Coronary artery (tissue), 2 donors: ENCODE measurements around the gene POLH.
"Not testable (repeated sequence)": the region's sequence is repeated elsewhere in the genome, so short reads cannot be mapped to it uniquely, and the experiment has no call there.

Experiments
- DNase-seq: peaks from one replicate; pipeline ENCODE4 v3.0.0-alpha.2; 2017; ENCODE audit warnings: low spot score
- H3K27ac ChIP-seq, 2 donors: fragments of 200-600 bp; sonication (generic); one replicate each; pipeline ENCODE4 v1.5.1; 2016 to 2019
- H3K4me3 ChIP-seq: fragments of 200-600 bp; sonication (generic); 2 replicates; pipeline ENCODE4 v1.5.1; 2016; ENCODE audit warnings: mild to moderate bottlenecking, moderate library complexity
- CTCF ChIP-seq: fragments of 200-600 bp; sonication (generic); IDR thresholded peaks from one replicate; pipeline ENCODE4 v1.5.1; 2019; ENCODE audit warnings: antibody characterized with exemption

The POLH gene

GRCh38 chr6:43647613-43648012 is 71.6 kb downstream of the POLH start:
- Histone ChIP-seq H3K27ac (no peak overlapping the region), H3K4me3 (no peak overlapping the region)
- no peak for TF ChIP-seq CTCF
- DNase-seq: no peak

GRCh38 chr6:43648248-43648647 is 72.3 kb downstream of the POLH start:
- H3K4me3 ChIP-seq: no peak overlapping the region
- TF ChIP-seq CTCF: no peak
- no peak for DNase-seq
- no peak overlapping the region for H3K27ac ChIP-seq

GRCh38 chr6:43652822-43653221 is 76.8 kb downstream of the POLH start:
- not testable (repeated sequence) for H3K4me3 ChIP-seq, H3K27ac ChIP-seq, DNase-seq

- Histone ChIP-seq H3K27ac (no peak overlapping the region), H3K4me3 (no peak overlapping the region)
- no peak for TF ChIP-seq CTCF
- DNase-seq: no peak
These were observed 81.3 kb downstream of the POLH start for GRCh38 chr6:43657221-43657802.

- DNase-seq: no peak
- Histone ChIP-seq H3K4me3 (no peak overlapping the region), H3K27ac (no peak overlapping the region)
- no peak for TF ChIP-seq CTCF
These were observed 82.2 kb downstream of the POLH start for GRCh38 chr6:43658161-43658560.

- not testable (repeated sequence) for H3K27ac ChIP-seq, DNase-seq, H3K4me3 ChIP-seq
These were observed 87.0 kb downstream of the POLH start for GRCh38 chr6:43662948-43663347.
